HG03066 (cell line): ENCODE measurements around the gene ITGAL.
A peak's percentile ranks its signal among the peaks of the same experiment; 100 is the strongest.
"Not testable (repeated sequence)": the region's sequence is repeated elsewhere in the genome, so short reads cannot be mapped to it uniquely, and the experiment has no call there.

Source experiments
- ATAC-seq: cut with Tn5 transposase; IDR thresholded peaks from one replicate; pipeline ENCODE4 v1.9.1; 2021; ENCODE audit warnings: low read depth; ENCODE audit not compliant: unreplicated experiment

Gene ITGAL

DNA sequence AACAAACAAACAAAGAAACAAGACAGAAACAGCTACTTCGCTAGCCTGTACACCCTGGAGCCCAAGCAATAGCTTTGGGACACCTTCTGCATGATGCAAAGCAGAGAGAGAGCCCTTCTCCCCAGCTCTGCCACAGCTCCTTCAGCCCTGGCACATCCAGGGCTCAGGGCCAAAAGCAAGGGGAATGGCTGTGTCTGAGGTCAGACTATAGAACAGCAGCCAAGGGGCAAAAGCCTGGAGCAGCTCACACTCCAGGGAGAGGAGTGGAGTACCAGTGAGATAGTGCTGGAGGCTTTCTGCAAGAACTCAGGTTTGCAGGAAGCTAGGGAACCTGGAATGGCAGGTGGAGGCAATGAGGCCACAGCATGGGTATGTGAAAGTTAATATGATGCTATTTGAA is 15.3 kb upstream of the ITGAL start:
- no peak for ATAC-seq

GRCh38 chr16:30457743-30458560 is 14.6 kb upstream of the ITGAL start:
- no peak for ATAC-seq

GRCh38 chr16:30458561-30459394 is 13.8 kb upstream of the ITGAL start:
- ATAC-seq: peak; percentile 89

- no peak for ATAC-seq
Measured at GRCh38 chr16:30459456-30459855, 13.1 kb upstream of the ITGAL start.

DNA sequence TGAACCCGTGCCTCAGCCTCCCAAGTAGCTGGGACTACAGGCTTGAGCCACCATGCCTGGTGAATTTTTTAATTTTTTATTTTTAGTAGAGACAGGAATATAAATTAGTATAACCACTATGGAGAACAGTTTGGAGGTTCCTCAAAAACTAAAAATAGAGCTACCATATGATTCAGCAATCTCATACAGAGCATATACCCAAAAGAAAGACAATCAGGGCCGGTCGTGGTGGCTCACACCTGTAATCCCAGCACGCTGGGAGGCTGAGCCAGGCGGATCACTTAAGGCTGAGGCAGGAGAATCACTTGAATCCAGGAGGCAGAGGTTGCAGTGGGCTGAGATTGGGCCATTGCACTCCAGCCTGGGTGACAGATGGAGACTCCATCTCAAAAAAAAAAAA is 11.1 kb upstream of the ITGAL start:
- not testable (repeated sequence) for ATAC-seq

GRCh38 chr16:30464078-30464477 is 8.5 kb upstream of the ITGAL start:
- ATAC-seq: no peak

DNA sequence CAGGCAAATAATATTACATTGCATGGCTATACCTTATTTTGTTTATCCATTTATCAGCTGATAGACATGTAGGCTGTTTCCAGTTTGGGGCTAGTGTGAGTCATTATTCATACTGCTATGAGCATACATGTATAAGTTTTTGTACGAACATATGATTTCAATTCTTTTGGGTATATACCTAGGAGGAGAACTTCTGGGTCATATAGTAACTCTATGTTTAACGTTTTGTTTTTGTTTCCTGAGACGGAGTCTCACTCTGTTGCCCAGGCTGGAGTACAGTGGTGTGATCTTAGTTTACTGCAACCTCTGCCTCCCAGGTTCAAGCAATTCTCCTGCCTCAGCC is 2.4 kb upstream of the ITGAL start:
- no peak for ATAC-seq

DNA sequence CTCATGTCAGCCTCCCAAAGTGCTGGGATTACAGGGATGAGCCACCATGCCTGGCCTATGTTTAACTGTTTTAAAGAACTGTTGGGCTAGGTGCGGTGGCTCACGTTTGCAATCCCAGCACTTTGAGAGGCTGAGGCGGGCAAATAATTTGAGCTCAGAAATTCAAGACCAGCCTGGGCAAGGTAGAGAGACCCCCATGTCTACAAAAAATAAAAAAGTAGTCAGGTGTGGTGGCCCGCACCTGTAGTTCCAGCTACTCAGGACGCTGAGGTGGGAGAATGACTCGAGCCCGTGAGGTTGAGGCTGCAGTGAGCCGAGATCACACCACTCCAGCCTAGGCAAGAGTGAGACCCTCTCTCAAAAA is 1.9 kb upstream of the ITGAL start:
- ATAC-seq: no peak

- ATAC-seq: no peak
Measured at GRCh38 chr16:30473231-30474073, 910 bp downstream of the ITGAL start.

DNA sequence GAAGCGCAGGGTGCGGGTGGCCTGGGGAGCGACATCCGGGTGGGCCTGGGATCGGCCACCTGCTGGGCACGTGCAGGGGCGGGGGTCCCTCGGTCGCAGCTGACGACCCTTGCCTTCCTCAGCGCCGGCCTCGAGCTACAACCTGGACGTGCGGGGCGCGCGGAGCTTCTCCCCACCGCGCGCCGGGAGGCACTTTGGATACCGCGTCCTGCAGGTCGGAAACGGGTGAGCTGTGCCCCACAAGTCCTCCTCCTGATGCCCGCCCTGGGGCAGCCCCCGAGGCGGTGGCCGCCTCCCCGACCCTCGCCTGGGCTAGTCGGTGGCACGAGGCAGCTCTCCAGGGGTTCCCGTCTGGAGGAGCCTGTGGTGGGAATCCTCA is 1.5 kb downstream of the ITGAL start:
- no peak for ATAC-seq

- no peak for ATAC-seq
Measured at GRCh38 chr16:30474684-30475083, 2.1 kb downstream of the ITGAL start.

- ATAC-seq: no peak
Measured at GRCh38 chr16:30476991-30477390, 4.4 kb downstream of the ITGAL start.

- not testable (repeated sequence) for ATAC-seq
Measured at GRCh38 chr16:30477773-30478172, 5.2 kb downstream of the ITGAL start.

- ATAC-seq: no peak
Measured at GRCh38 chr16:30478766-30479478, 6.4 kb downstream of the ITGAL start.

GRCh38 chr16:30481381-30481780 is 8.8 kb downstream of the ITGAL start:
- ATAC-seq: no peak

DNA sequence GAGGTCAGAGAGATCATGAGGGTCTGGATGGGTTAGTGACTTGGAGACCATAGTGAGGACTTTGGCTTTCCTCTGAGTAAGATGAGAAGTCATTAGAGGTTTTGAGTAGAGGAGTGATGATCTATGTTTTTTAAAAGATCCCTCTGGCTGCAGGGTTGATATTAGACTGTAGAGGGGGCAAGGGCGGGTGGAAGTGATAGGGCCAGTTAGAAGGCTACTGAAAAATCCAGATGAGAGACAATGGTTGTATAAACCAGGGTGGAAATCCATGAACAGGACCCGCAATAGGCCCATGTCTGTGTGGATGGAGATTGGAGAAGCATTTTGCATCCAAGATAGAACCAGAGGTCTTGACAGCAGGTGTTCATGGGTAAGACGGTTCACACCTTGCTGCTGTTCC is 9.8 kb downstream of the ITGAL start:
- ATAC-seq: no peak

DNA sequence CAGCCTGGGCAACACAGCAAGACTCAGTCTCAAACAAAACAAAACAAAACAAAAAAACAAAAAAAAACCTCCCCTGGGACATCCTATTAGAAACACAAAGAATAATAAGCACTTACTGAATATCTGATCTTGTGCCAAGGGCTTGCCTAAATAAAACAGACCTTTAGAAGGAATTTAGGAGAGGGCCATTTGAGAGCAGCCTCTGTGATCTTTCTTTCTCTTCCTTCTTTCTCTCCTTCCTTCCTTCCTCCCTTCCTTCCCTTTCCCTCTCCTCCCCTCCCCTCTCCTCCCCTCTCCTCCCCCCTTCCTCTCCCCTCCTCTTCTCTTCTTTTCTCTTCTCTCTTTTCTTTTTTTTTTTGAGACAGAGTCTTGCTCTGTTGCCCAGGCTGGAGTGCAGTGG is 12.3 kb downstream of the ITGAL start:
- no peak for ATAC-seq

DNA sequence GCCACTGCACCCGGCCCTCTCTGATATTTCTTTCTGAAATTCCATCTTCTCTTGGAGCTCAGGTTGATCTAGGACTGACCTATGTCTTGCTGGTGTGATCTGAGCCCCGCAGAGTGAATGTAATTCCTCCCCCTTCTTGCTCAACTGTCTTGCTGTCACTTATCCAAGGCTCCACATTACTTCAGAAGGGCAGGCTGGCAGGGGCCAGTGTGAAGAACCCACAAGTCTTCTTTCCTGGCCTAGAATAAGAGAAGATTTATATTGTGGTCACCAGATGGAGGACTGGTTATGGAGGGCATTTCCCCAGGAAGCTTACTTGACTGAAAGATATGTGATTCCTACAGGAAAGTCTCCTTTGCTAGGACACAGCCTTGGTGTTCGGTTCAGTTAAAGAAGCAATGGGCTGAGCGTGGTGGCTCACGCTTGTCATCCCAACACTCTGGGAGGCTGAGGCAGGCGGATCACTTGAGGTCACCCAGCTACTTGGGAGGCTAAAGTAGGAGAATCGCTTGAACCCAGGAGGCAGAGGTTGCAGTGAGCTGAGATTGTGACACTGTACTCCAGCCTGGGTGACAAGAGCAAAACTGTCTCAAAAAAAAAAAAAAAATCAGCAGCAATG is 13.4 kb downstream of the ITGAL start:
- ATAC-seq: no peak

- ATAC-seq: no peak
Measured at GRCh38 chr16:30488764-30489605, 16.4 kb downstream of the ITGAL start.
